H9 (cell line): Measurements from ENCODE around the gene ZNF628. TPM values are rescaled to one million over a fixed set of nuclear protein-coding genes. Genes with fewer than 3 reads are reported as not detected.

Source experiments
- DNase-seq: peaks from one replicate; pipeline ENCODE4 v3.0.0-alpha.2; 2017
- H2AFZ ChIP-seq: one replicate; pipeline ENCODE4 v1.6.1; 2013; ENCODE audit warnings: mild to moderate bottlenecking, low read length, control low read depth, moderate library complexity
- H2AK5ac ChIP-seq: 2 replicates; pipeline ENCODE4 v1.6.1; 2013; ENCODE audit warnings: low read length, control low read depth, mixed read lengths; ENCODE audit not compliant: insufficient read length
- H2BK120ac ChIP-seq: one replicate; pipeline ENCODE4 v1.6.1; 2013; ENCODE audit warnings: low read depth, mild to moderate bottlenecking, low read length, control low read depth, inconsistent platforms; ENCODE audit not compliant: poor library complexity, severe bottlenecking
- H2BK12ac ChIP-seq: 2 replicates; pipeline ENCODE4 v1.6.1; 2013; ENCODE audit warnings: low read length, control low read depth, mixed read lengths, low read depth; ENCODE audit not compliant: insufficient read length
- H2BK15ac ChIP-seq: 2 replicates; pipeline ENCODE4 v1.6.1; 2013; ENCODE audit warnings: low read depth, low read length, control low read depth
- H2BK20ac ChIP-seq: one replicate; pipeline ENCODE4 v1.6.1; 2013; ENCODE audit warnings: low read depth, mild to moderate bottlenecking, low read length, control low read depth, inconsistent platforms; ENCODE audit not compliant: poor library complexity, severe bottlenecking
- H2BK5ac ChIP-seq: 2 replicates; pipeline ENCODE4 v1.6.1; 2013; ENCODE audit warnings: low read length, control low read depth, mixed read lengths; ENCODE audit not compliant: insufficient read length
- H3K14ac ChIP-seq: 2 replicates; pipeline ENCODE4 v1.6.1; 2013; ENCODE audit warnings: low read length, control low read depth; ENCODE audit not compliant: insufficient read depth
- H3K18ac ChIP-seq: 2 replicates; pipeline ENCODE4 v1.6.1; 2013; ENCODE audit warnings: low read depth, mild to moderate bottlenecking, mixed read lengths, low read length, control low read depth; ENCODE audit not compliant: insufficient read length
- H3K23ac ChIP-seq: 2 replicates; pipeline ENCODE4 v1.6.1; 2013; ENCODE audit warnings: low read length, control low read depth, mixed read lengths, low read depth; ENCODE audit not compliant: insufficient read length
- H3K23me2 ChIP-seq: 2 replicates; pipeline ENCODE4 v1.6.1; 2013; ENCODE audit warnings: low read depth, mild to moderate bottlenecking, mixed read lengths, low read length, control low read depth; ENCODE audit not compliant: insufficient read length, poor library complexity, severe bottlenecking
- H3K27ac ChIP-seq: 2 replicates; pipeline ENCODE4 v1.5.1; 2013; ENCODE audit warnings: low read length, control low read depth, mixed read lengths, low read depth; ENCODE audit not compliant: insufficient read length
- H3K27me3 ChIP-seq: 2 replicates; pipeline ENCODE4 v1.6.1; 2013; ENCODE audit warnings: low read length, control low read depth, inconsistent platforms; ENCODE audit not compliant: insufficient read depth
- H3K4ac ChIP-seq: 2 replicates; pipeline ENCODE4 v1.6.1; 2013; ENCODE audit warnings: low read depth, mild to moderate bottlenecking, control low read depth, inconsistent platforms, low read length, moderate library complexity
- H3K4me1 ChIP-seq: 2 replicates; pipeline ENCODE4 v1.6.1; 2013; ENCODE audit warnings: low read length, control low read depth, inconsistent platforms; ENCODE audit not compliant: insufficient read depth
- H3K4me2 ChIP-seq: 2 replicates; pipeline ENCODE4 v1.6.1; 2013; ENCODE audit warnings: low read length, control low read depth, mixed read lengths; ENCODE audit not compliant: insufficient read length, insufficient read depth
- H3K56ac ChIP-seq: 2 replicates; pipeline ENCODE4 v1.6.1; 2013; ENCODE audit warnings: low read depth, mild to moderate bottlenecking, mixed read lengths, low read length, control low read depth; ENCODE audit not compliant: insufficient read length
- H3K79me1 ChIP-seq: 2 replicates; pipeline ENCODE4 v1.6.1; 2013; ENCODE audit warnings: low read depth, mild to moderate bottlenecking, moderate library complexity, low read length, control low read depth, inconsistent platforms; ENCODE audit not compliant: insufficient read depth, poor library complexity, severe bottlenecking
- H3K79me2 ChIP-seq: 2 replicates; pipeline ENCODE4 v1.6.1; 2013; ENCODE audit warnings: low read length, control low read depth, inconsistent platforms; ENCODE audit not compliant: insufficient read depth
- H3K9ac ChIP-seq: 2 replicates; pipeline ENCODE4 v1.6.1; 2013; ENCODE audit warnings: low read length, control low read depth, mixed read lengths; ENCODE audit not compliant: insufficient read length; ENCODE audit errors: extremely low read depth
- H3K9me3 ChIP-seq: one replicate; pipeline ENCODE4 v1.6.1; 2013; ENCODE audit warnings: low read depth, low read length, inconsistent platforms; ENCODE audit not compliant: control insufficient read depth
- H3T11ph ChIP-seq: one replicate; pipeline ENCODE4 v1.6.1; 2013; ENCODE audit warnings: mild to moderate bottlenecking, low read length, control low read depth, inconsistent platforms
- H4K20me1 ChIP-seq: one replicate; pipeline ENCODE4 v1.6.1; 2013; ENCODE audit not compliant: control insufficient read depth, insufficient read length, insufficient read depth
- H4K5ac ChIP-seq: 2 replicates; pipeline ENCODE4 v1.6.1; 2013; ENCODE audit warnings: low read depth, mild to moderate bottlenecking, mixed read lengths, low read length, control low read depth; ENCODE audit not compliant: insufficient read length
- H4K8ac ChIP-seq: replicated peaks from 2 replicates; pipeline ENCODE4 v1.6.1; 2013; ENCODE audit warnings: low read length, control low read depth, mixed read lengths, low read depth; ENCODE audit not compliant: insufficient read length
- H4K91ac ChIP-seq: 2 replicates; pipeline ENCODE4 v1.6.1; 2013; ENCODE audit warnings: low read depth, mild to moderate bottlenecking, moderate library complexity, mixed read lengths, low read length, control low read depth; ENCODE audit not compliant: insufficient read length
- H3K27ac Mint-ChIP-seq, 3 experiments: 2 replicates in 2 of 3; 3 replicates in 1 of 3; pipeline ENCODE4 v1.8.0; 2020 to 2021; ENCODE audit warnings: mixed read lengths in 3 of 3, mild to moderate bottlenecking in 1 of 3, moderate library complexity in 1 of 3
- H3K27me3 Mint-ChIP-seq: 2 replicates; pipeline ENCODE4 v1.8.0; 2021; ENCODE audit warnings: low read depth, mild to moderate bottlenecking, moderate library complexity, mixed read lengths
- H3K36me3 Mint-ChIP-seq, 3 experiments: 2 replicates in 2 of 3; 3 replicates in 1 of 3; pipeline ENCODE4 v1.8.0; 2020 to 2021; ENCODE audit warnings: low read depth in 3 of 3, mixed read lengths in 3 of 3; ENCODE audit not compliant: insufficient read depth in 1 of 3
- H3K4me1 Mint-ChIP-seq, 2 experiments: 2 replicates each; pipeline ENCODE4 v1.8.0; 2020; ENCODE audit warnings: mixed read lengths in 2 of 2
- H3K4me3 Mint-ChIP-seq, 2 experiments: 2 replicates in 1 of 2; 3 replicates in 1 of 2; pipeline ENCODE4 v1.8.0; 2020 to 2021; ENCODE audit warnings: mild to moderate bottlenecking in 2 of 2, mixed read lengths in 2 of 2, moderate library complexity in 1 of 2
- H3K9me3 Mint-ChIP-seq, 2 experiments: 2 replicates in 1 of 2; 3 replicates in 1 of 2; pipeline ENCODE4 v1.8.0; 2020; ENCODE audit warnings: mild to moderate bottlenecking in 2 of 2, mixed read lengths in 2 of 2, moderate library complexity in 1 of 2
- CTCF ChIP-seq: fragments of 200-600 bp; sonication (generic); conservative IDR thresholded peaks from 3 replicates; pipeline ENCODE4 v1.8.0; 2021; ENCODE audit warnings: antibody characterized with exemption, mild to moderate bottlenecking
- WGBS: extraction: QIAGEN DNeasy Blood & Tissue Kit; methylation state at CpG from one replicate; pipeline ENCODE4 v1.1.7; 2013; ENCODE audit warnings: missing lambda C conversion rate, low lambda C conversion rate, mixed read lengths; ENCODE audit not compliant: insufficient read length; ENCODE audit errors: extremely low coverage; 5-methylcytosine and 5-hydroxymethylcytosine counted together
- total RNA-seq: library from RNA; stranded (reverse); gene quantifications from 2 replicates; pipeline ENCODE4 v1.2.1, GENCODE V29; 2021

The ZNF628 gene
- total RNA-seq, 1 experiment from 2014 or later = 16.6 TPM

DNA sequence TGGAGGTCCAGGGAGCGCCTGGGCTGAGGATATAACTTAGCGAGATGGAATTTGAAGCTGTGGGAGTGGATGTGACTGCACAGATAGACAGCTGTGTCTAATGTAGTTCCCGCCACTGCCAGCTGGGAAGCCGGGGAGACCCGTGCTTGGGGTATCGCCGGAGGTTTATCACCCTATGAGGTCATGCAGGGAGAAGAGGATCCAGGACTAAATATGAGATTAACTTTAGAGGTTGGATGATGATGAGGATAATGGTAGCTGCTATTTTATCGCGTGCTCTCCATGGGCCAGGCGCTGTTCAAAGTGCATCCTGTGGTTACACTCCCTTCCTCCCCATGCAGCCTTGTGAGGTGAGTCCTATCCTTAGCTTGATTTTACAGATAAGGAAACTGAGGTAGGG lies 31.7 kb downstream of the ZNF628 start:
- peaks cover 3 to 6% (median 5%) of the 10 kb centered on the region in 3 experiments for H3K36me3 Mint-ChIP-seq
- peaks cover 2% of the 10 kb centered on the region in 2 experiments; a peak in 1 of 4 replicates for H3K4me1 Mint-ChIP-seq
- DNase-seq = no peak
- Histone ChIP-seq H4K20me1 (no peaks in the 10 kb centered on the region), H4K5ac (no peak overlapping the region), H3K14ac (no peak overlapping the region), H3K23me2 (no peaks in the 10 kb centered on the region), H3K9ac (no peak overlapping the region), H3K79me2 (no peaks in the 10 kb centered on the region), H3K4ac (no peak overlapping the region), H3K27me3 (peaks cover 3% of the 10 kb centered on the region), H2BK15ac (no peak overlapping the region), H3K18ac (no peak overlapping the region), H2AFZ (no peak overlapping the region), H4K8ac (no peak overlapping the region), H3K4me2 (no peak overlapping the region), H3K27ac (no peak overlapping the region), H3K79me1 (no peaks in the 10 kb centered on the region), H3K56ac (no peak overlapping the region), H3T11ph (no peak overlapping the region), H2BK12ac (no peak overlapping the region), H4K91ac (no peak overlapping the region), H3K23ac (no peak overlapping the region), H2BK20ac (no peak overlapping the region), H2AK5ac (no peak overlapping the region), H3K9me3 (no peaks in the 10 kb centered on the region), H2BK120ac (no peak overlapping the region), H3K4me1 (no peaks in the 10 kb centered on the region), H2BK5ac (no peak overlapping the region)
- TF ChIP-seq CTCF = no peak
- peaks cover 56% of the 10 kb centered on the region for H3K27me3 Mint-ChIP-seq
- H3K27ac Mint-ChIP-seq = no peak overlapping the region
- no CpG with 5 or more reads among the region's 10 CpGs for WGBS
- peaks cover 6 to 9% of the 10 kb centered on the region in 2 experiments for H3K9me3 Mint-ChIP-seq
- H3K4me3 Mint-ChIP-seq = no peak overlapping the region
